Ovary (tissue), 9 donors: Measurements from ENCODE around the gene GLCE. TPM values are rescaled to one million over a fixed set of nuclear protein-coding genes. Genes with fewer than 3 reads are reported as not detected.

Source experiments
- DNase-seq, 5 donors: peaks; one replicate each; pipeline ENCODE4 v3.0.0-alpha.2; 2019 to 2020
- H3K27ac ChIP-seq, 2 donors: fragments of 200-600 bp; one replicate each; pipeline versions ENCODE4 v1.5.1 to v1.8.0; 2019 to 2022
- H3K27me3 ChIP-seq: fragments of 200-600 bp; one replicate; pipeline ENCODE4 v1.8.0; 2022
- H3K36me3 ChIP-seq: fragments of 200-600 bp; sonication (generic); one replicate; pipeline ENCODE4 v1.5.1; 2019
- H3K4me1 ChIP-seq: one replicate; pipeline ENCODE4 v1.8.1; 2013; ENCODE audit warnings: mild to moderate bottlenecking, moderate library complexity; ENCODE audit not compliant: insufficient read depth
- H3K4me3 ChIP-seq: fragments of 200-600 bp; sonication (generic); one replicate; pipeline ENCODE4 v1.5.1; 2017
- H3K9me3 ChIP-seq, 2 donors: fragments of 200-600 bp in 1 of 2; sonication (generic) in 1 of 2; one replicate each; pipeline versions ENCODE4 v1.5.1 to v1.8.1; 2013 to 2019; ENCODE audit warnings: mild to moderate bottlenecking in 1 of 2, moderate library complexity in 1 of 2
- EP300 ChIP-seq: sonication (generic); formaldehyde crosslinking; IDR thresholded peaks from one replicate; pipeline ENCODE4 v1.6.1; 2017; ENCODE audit warnings: antibody characterized with exemption
- POLR2A ChIP-seq: fragments of 450-650 bp; IDR thresholded peaks from one replicate; pipeline ENCODE4 v1.6.1; 2017; ENCODE audit warnings: antibody characterized with exemption, mild to moderate bottlenecking, moderate library complexity
- WGBS, 3 donors: extraction: QIAGEN DNeasy Blood & Tissue Kit in 1 of 3; methylation state at CpG; one replicate each; pipeline versions ENCODE4 v1.1.5 to v1.1.7; 2013 to 2017; 5-methylcytosine and 5-hydroxymethylcytosine counted together
- intact Hi-C, 4 donors: fragments of 100-400 bp; cut with DNase I; formaldehyde crosslinking; loops; one replicate each; pipeline versions ENCODE4 v1.11.0 to v1.15.1; 2022 to 2023
- polyA plus RNA-seq, 2 donors: library from polyadenylated mRNA; stranded (reverse); fragments of 200-250 nt in 1 of 2; fragments of 350-450 nt in 1 of 2; fragmentation: Illumina TruSeq in 1 of 2; extraction: RNeasy Lipid Tissue Mini Kit (QIAGEN cat#74804) in 1 of 2; gene quantifications; one replicate each; pipeline ENCODE4 v1.2.3, GENCODE V29; 2013 to 2014
- total RNA-seq, 7 donors: library from RNA; depleted of rRNA in 2 of 7; stranded (reverse); fragments of >200 nt in 2 of 7; fragmentation: NEBNext Ultra II Directional in 3 of 7; extraction: Animal tissue kit (Norgen Biotek cat#: 25700) in 3 of 7; gene quantifications; one replicate each; pipeline versions ENCODE4 v1.1.0 to v1.2.4, GENCODE V29; 2016 to 2023
- TF ChIP-seq, protein P1 (sequence below), 3 donors: fragments of 450-650 bp in 2 of 3; fragments of 200-600 bp in 1 of 3; IDR thresholded peaks; one replicate each; pipeline versions ENCODE4 v1.5.1 to v1.8.0; 2016 to 2022; ENCODE audit warnings: antibody characterized with exemption in 3 of 3, mild to moderate bottlenecking in 1 of 3
- donor health status: DM: no; HTN: no; CAD: no; lungs with moderate emphysema.
- donor health status: DM: no; HTN: no; CAD: no.
- donor health status: Bipolar disorder and iron deficiency.
- donor health status: DM: yes; HTN: yes; CAD: no.
- donor health status: DM: no; HTN: no; CAD: no.
- donor health status: DM: yes; HTN: yes; CAD: no.

GLCE gene
- total and polyA plus RNA-seq, 9 donors = 12.2 to 23.2 (median 16.7) TPM

DNA sequence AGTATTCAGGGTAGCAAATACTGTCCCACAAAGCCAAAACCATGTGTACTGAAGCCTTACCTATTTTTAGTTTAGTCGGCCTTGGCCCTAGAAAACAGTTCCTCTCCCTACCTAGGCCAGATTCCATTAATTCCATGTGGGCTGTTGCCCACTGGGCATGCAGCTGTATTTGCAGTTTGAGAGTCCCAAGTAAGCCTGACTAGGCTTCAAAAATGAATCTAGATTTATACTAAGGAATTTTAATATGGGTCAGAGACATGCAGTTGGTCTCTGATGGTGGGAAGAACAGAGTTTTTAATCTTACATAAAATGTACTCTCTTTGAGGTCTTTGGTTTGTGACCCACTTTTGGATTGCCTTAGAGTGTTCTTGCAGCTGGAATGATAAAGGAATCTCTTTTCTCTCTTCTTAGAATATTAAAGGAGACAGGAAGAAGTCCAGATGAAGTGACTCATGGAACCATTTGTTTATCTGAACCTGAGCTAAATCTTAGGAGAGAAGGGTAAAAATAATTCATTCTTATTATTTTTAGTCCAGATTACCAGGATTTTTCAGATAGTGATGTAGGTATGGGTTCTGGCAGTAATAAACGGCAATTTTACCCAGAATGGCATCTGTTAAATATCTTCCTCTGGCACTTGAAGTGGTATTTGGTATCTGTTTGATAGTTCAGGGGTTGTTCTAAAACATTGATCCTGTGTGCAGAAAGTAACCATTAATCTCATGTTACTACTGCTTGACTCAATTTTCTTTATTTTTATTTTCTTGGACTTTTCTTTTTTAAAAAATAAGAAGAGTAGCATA lies 33.8 kb downstream of the GLCE start:
- H3K4me3 ChIP-seq = no peak overlapping the region
- 4 to 13% (median 5%) methylated on average over 2 of the region's 2 CpGs for WGBS, 3 donors
- intact Hi-C loops = no loop called here
- H3K36me3 ChIP-seq = no peaks in the 10 kb centered on the region
- peak overlapping the region in 1 of 2 donors; percentile 48 for H3K27ac ChIP-seq
- H3K27me3 ChIP-seq = no peaks in the 10 kb centered on the region
- TF ChIP-seq, protein P1, sequence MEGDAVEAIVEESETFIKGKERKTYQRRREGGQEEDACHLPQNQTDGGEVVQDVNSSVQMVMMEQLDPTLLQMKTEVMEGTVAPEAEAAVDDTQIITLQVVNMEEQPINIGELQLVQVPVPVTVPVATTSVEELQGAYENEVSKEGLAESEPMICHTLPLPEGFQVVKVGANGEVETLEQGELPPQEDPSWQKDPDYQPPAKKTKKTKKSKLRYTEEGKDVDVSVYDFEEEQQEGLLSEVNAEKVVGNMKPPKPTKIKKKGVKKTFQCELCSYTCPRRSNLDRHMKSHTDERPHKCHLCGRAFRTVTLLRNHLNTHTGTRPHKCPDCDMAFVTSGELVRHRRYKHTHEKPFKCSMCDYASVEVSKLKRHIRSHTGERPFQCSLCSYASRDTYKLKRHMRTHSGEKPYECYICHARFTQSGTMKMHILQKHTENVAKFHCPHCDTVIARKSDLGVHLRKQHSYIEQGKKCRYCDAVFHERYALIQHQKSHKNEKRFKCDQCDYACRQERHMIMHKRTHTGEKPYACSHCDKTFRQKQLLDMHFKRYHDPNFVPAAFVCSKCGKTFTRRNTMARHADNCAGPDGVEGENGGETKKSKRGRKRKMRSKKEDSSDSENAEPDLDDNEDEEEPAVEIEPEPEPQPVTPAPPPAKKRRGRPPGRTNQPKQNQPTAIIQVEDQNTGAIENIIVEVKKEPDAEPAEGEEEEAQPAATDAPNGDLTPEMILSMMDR (IDR thresholded peaks at IDR 0.05) = no peak
- TF ChIP-seq POLR2A (no peak), EP300 (no peak)
- H3K4me1 ChIP-seq = peaks cover 5% of the 10 kb centered on the region
- H3K9me3 ChIP-seq = no peaks in the 10 kb centered on the region
- DNase-seq = no peak

DNA sequence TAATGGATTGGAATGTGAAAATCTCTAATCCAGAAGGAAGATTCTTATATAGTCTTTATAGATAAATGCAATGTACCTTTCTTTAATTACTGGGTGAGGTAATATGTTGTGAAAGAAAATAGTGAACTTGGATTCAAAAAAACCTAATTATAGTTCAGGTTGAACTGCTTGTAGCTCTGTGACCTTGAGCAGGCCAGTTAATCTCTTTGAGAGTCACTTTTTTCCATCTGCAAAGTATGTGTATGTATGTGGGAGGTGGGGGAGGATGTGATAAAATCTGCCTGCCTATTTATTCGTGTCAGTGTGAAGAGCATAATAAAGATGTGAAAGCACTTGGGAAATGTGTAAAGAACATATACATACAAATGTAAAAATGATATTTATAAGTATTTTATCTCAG lies 34.4 kb downstream of the GLCE start:
- no peaks in the 10 kb centered on the region for H3K36me3 ChIP-seq
- TF ChIP-seq, protein P1 (IDR thresholded peaks at IDR 0.05) = no peak
- TF ChIP-seq POLR2A (no peak), EP300 (no peak)
- peaks cover 5% of the 10 kb centered on the region for H3K4me1 ChIP-seq
- no peak overlapping the region for H3K4me3 ChIP-seq
- H3K27me3 ChIP-seq = no peaks in the 10 kb centered on the region
- 1 to 9% (median 2%) methylated on average over 1 of the region's 1 CpG for WGBS, 3 donors
- peak overlapping the region in 1 of 2 donors; percentile 48 for H3K27ac ChIP-seq
- intact Hi-C loops = no loop called here
- no peak for DNase-seq
- H3K9me3 ChIP-seq = no peaks in the 10 kb centered on the region

DNA sequence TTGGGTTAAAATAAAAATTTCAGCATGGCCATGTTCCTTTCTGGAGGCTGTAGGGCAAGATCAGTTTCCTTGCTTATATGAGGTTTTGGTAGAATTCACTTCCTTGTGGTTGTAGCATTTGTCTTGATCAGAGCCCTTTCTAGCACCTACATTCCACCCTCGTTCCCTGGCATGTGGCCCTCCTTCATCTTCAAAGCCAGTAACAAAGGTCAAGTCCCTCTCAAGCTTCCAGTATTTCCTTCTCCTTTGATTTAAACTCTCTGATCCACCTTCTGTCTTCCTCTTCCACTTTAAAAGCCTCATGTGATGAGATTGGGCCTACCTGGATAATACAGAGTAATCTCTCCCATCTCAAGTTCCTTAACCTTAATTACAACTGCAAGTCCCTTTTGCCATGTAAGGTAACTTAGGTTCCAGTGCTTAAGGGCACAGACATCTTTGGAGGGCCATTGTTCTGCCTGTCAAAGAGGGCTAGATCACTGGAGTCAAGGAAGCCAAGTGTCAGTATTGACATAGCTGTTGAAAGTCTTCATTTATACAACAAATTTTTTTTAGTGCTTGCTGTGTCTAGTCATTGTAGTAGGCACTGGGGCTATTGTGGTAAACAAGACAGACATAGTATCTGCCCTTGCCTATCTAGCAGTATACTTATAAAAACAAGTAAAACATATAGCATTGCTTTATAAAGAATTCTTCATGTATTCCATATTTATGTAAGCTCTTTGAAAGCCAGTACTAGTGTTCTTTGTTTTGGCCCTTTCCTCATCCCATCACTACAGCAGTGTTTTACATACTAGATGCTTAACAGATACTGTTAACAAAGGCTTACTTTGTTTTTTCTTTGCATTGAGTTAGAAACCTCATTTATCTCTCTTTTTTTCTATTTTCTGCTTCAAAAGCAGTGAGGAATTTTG lies 40.7 kb downstream of the GLCE start:
- 75 to 87% (median 83%) methylated on average over 1 of the region's 1 CpG for WGBS, 3 donors
- H3K4me1 ChIP-seq = peaks cover 2% of the 10 kb centered on the region
- no peaks in the 10 kb centered on the region for H3K27me3 ChIP-seq
- no peak overlapping the region for H3K27ac ChIP-seq
- intact Hi-C loops = no loop called here
- H3K4me3 ChIP-seq = no peak overlapping the region
- no peaks in the 10 kb centered on the region for H3K9me3 ChIP-seq
- H3K36me3 ChIP-seq = no peaks in the 10 kb centered on the region
- TF ChIP-seq, protein P1 (IDR thresholded peaks at IDR 0.05) = no peak
- DNase-seq = no peak

DNA sequence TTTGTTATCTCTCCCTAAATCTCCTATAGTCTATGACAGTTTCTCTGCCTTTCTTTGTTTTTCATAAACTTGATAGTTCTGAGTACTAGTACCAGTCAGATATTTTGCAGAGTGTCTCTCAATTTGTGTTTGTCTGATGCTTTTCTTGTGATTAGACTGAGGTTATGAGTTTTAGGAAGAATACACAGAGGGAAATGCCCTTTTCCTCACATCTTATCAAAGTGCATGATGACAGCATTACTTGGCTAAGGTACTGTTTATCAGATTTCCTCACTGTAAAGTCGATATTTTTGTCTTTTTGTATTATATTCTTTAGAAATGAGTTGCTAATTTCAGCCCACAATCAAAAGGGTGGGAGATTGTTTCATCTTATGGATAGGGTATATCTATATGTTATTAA lies 45.6 kb downstream of the GLCE start:
- DNase-seq = no peak
- WGBS, 3 donors = 66 to 88% (median 70%) methylated on average over 1 of the region's 1 CpG

More for the DNA sequence above, 45.6 kb downstream of the GLCE start:
- intact Hi-C loops = no loop called here
- Histone ChIP-seq H3K4me3 (no peak overlapping the region), H3K9me3 (no peaks in the 10 kb centered on the region), H3K27ac (no peak overlapping the region), H3K36me3 (no peaks in the 10 kb centered on the region), H3K27me3 (no peaks in the 10 kb centered on the region), H3K4me1 (peaks cover 2% of the 10 kb centered on the region)
- TF ChIP-seq EP300 (no peak), POLR2A (no peak)
- TF ChIP-seq, protein P1 (IDR thresholded peaks at IDR 0.05) = no peak
